Measurements from ENCODE around the gene BARHL1.

- TF ChIP-seq CTBP1 (IDR thresholded peaks at IDR 0.05; ENCODE audit: borderline replicate concordance) (no peak), ZNF384 (IDR thresholded peaks at IDR 0.05) (no peak), SP1 (IDR thresholded peaks at IDR 0.05) (no peak), LEF1 (IDR thresholded peaks at IDR 0.05; ENCODE audit: borderline replicate concordance) (no peak), TARDBP (IDR thresholded peaks at IDR 0.05) (no peak), FOXK2 (IDR thresholded peaks at IDR 0.05) (no peak), NFRKB (IDR thresholded peaks at IDR 0.05) (no peak), SUZ12 (IDR thresholded peaks at IDR 0.05) (no peak), BHLHE40 (IDR thresholded peaks at IDR 0.05; ENCODE audit: borderline replicate concordance) (no peak)
Measured at GRCh38 chr9:132589148-132590036, 7.0 kb downstream of the BARHL1 start.
